Measurements from ENCODE around the gene MUC4. TPM values are rescaled to one million over a fixed set of nuclear protein-coding genes. Genes with fewer than 3 reads are reported as not detected.
A peak's percentile ranks its signal among the peaks of the same experiment; 100 is the strongest.

The MUC4 gene
- total and polyA plus RNA-seq, 4 donors: not detected

- Histone ChIP-seq H3K4me3 (ENCODE audit: low read depth in 1 of 3, low read length in 3 of 3) (no peak overlapping the region), H3K27ac (ENCODE audit: low read depth in 1 of 2, low read length in 2 of 2) (no peak overlapping the region), H3K27me3 (ENCODE audit: control insufficient read depth in 4 of 4, insufficient read depth in 4 of 4, low read length in 3 of 4) (no peaks in the 10 kb centered on the region), H3K36me3 (ENCODE audit: control insufficient read depth in 4 of 4, insufficient read depth in 3 of 4, low read depth in 1 of 4, low read length in 3 of 4) (no peaks in the 10 kb centered on the region), H3K4me1 (ENCODE audit: control insufficient read depth in 4 of 4, insufficient read depth in 4 of 4, low read length in 3 of 4) (peaks cover 11 to 21% (median 15%) of the 10 kb centered on the region in 4 donors), H3K9ac (ENCODE audit: low read depth in 1 of 2, low read length in 2 of 2) (no peak overlapping the region), H3K9me3 (ENCODE audit: control insufficient read depth in 4 of 4, low read length in 3 of 4) (no peaks in the 10 kb centered on the region)
- WGBS: 88% methylated on average over 14 of the region's 14 CpGs
- TF ChIP-seq EGR1 (IDR thresholded peaks at IDR 0.05; ENCODE audit: low read depth in 2 of 2): no peak
- TF ChIP-seq NR2F2 (IDR thresholded peaks at IDR 0.05): no peak
- TF ChIP-seq ZBTB33 (IDR thresholded peaks at IDR 0.05): no peak
- TF ChIP-seq FOXA2 (IDR thresholded peaks at IDR 0.05): no peak
- no peak for TF ChIP-seq HNF4G (IDR thresholded peaks at IDR 0.05)
- TF ChIP-seq, protein P1, sequence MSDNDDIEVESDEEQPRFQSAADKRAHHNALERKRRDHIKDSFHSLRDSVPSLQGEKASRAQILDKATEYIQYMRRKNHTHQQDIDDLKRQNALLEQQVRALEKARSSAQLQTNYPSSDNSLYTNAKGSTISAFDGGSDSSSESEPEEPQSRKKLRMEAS (IDR thresholded peaks at IDR 0.05): no peak
- TF ChIP-seq SP1 (IDR thresholded peaks at IDR 0.05): no peak
- TF ChIP-seq JUND (IDR thresholded peaks at IDR 0.05): no peak
- TF ChIP-seq REST (IDR thresholded peaks at IDR 0.05): no peak
- TF ChIP-seq FOXA1 (IDR thresholded peaks at IDR 0.05): no peak
- TF ChIP-seq YY1 (IDR thresholded peaks at IDR 0.05): no peak
- no peak for TF ChIP-seq RXRA (IDR thresholded peaks at IDR 0.05)
- no peak for TF ChIP-seq HNF4A (conservative IDR thresholded peaks at IDR 0.05)
- TF ChIP-seq TAF1 (conservative IDR thresholded peaks at IDR 0.05): no peak
- no peak for TF ChIP-seq GABPA (IDR thresholded peaks at IDR 0.05 in 1 of 2, conservative IDR thresholded peaks at IDR 0.05 in 1 of 2)
- TF ChIP-seq RAD21 (IDR thresholded peaks at IDR 0.05): no peak
- DNase-seq (ENCODE audit: low spot score): no peak
Observed at GRCh38 chr3:195853996-195854395, 42.3 kb upstream of the MUC4 start.

GRCh38 chr3:195853036-195853435 lies 41.3 kb upstream of the MUC4 start:
- 96% methylated on average over 20 of the region's 20 CpGs for WGBS
- no peak for DNase-seq (ENCODE audit: low spot score)
- TF ChIP-seq GABPA (IDR thresholded peaks at IDR 0.05 in 1 of 2, conservative IDR thresholded peaks at IDR 0.05 in 1 of 2): no peak
- no peak for TF ChIP-seq CTCF (IDR thresholded peaks at IDR 0.05; ENCODE audit: low read depth, low read length, missing input control)
- TF ChIP-seq HNF4G (IDR thresholded peaks at IDR 0.05): no peak
- Histone ChIP-seq H3K9me3 (ENCODE audit: control insufficient read depth in 4 of 4, low read length in 3 of 4) (no peaks in the 10 kb centered on the region), H3K4me1 (ENCODE audit: control insufficient read depth in 4 of 4, insufficient read depth in 4 of 4, low read length in 3 of 4) (peaks cover 11 to 19% (median 13%) of the 10 kb centered on the region in 4 donors), H3K36me3 (ENCODE audit: control insufficient read depth in 4 of 4, insufficient read depth in 3 of 4, low read depth in 1 of 4, low read length in 3 of 4) (no peaks in the 10 kb centered on the region), H3K9ac (ENCODE audit: low read depth in 1 of 2, low read length in 2 of 2) (no peak overlapping the region), H3K27ac (ENCODE audit: low read depth in 1 of 2, low read length in 2 of 2) (peak overlapping the region in 1 of 2 donors; percentile 78), H3K4me3 (ENCODE audit: low read depth in 1 of 3, low read length in 3 of 3) (no peak overlapping the region), H3K27me3 (ENCODE audit: control insufficient read depth in 4 of 4, insufficient read depth in 4 of 4, low read length in 3 of 4) (no peaks in the 10 kb centered on the region)

All from liver (tissue), 9 donors.